ENCODE results near the gene SLC9A3. TPM values are rescaled to one million over a fixed set of nuclear protein-coding genes. Genes with fewer than 3 reads are reported as not detected.

The SLC9A3 gene
- total and polyA plus RNA-seq, 2 of the 13 experiments (the other 11 are each of a cell fraction or from before 2014, with no cell fraction given): 1.5 to 1.8 TPM

GRCh38 chr5:431001-431710, 93.1 kb downstream of the SLC9A3 start (continued):
- TF ChIP-seq ZNF382 (CRISPR knock-in tag; IDR thresholded peaks at IDR 0.05; ENCODE audit: borderline replicate concordance): no peak
- no peak for TF ChIP-seq CBX5 (CRISPR knock-in tag; IDR thresholded peaks at IDR 0.05; ENCODE audit: borderline replicate concordance)
- TF ChIP-seq ZNF687 (CRISPR knock-in tag; IDR thresholded peaks at IDR 0.05): peak; percentile 56; the same call in 1 of the 2 replicates
- TF ChIP-seq, protein P1, sequence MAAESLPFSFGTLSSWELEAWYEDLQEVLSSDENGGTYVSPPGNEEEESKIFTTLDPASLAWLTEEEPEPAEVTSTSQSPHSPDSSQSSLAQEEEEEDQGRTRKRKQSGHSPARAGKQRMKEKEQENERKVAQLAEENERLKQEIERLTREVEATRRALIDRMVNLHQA (CRISPR knock-in tag; IDR thresholded peaks at IDR 0.05): no peak
- TF ChIP-seq, protein P2, sequence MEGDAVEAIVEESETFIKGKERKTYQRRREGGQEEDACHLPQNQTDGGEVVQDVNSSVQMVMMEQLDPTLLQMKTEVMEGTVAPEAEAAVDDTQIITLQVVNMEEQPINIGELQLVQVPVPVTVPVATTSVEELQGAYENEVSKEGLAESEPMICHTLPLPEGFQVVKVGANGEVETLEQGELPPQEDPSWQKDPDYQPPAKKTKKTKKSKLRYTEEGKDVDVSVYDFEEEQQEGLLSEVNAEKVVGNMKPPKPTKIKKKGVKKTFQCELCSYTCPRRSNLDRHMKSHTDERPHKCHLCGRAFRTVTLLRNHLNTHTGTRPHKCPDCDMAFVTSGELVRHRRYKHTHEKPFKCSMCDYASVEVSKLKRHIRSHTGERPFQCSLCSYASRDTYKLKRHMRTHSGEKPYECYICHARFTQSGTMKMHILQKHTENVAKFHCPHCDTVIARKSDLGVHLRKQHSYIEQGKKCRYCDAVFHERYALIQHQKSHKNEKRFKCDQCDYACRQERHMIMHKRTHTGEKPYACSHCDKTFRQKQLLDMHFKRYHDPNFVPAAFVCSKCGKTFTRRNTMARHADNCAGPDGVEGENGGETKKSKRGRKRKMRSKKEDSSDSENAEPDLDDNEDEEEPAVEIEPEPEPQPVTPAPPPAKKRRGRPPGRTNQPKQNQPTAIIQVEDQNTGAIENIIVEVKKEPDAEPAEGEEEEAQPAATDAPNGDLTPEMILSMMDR (CRISPR knock-in tag; IDR thresholded peaks at IDR 0.05): peak; percentile 94
- no peak for TF ChIP-seq KMT2A (CRISPR knock-in tag; IDR thresholded peaks at IDR 0.05)
- TF ChIP-seq THAP11 (CRISPR knock-in tag; IDR thresholded peaks at IDR 0.05): no peak
- TF ChIP-seq LCORL (IDR thresholded peaks at IDR 0.05): no peak
- TF ChIP-seq LCORL (CRISPR knock-in tag; IDR thresholded peaks at IDR 0.05): peak; percentile 42; the same call in 1 of the 2 replicates
- TF ChIP-seq ZNF530 (CRISPR knock-in tag; IDR thresholded peaks at IDR 0.05; ENCODE audit: low read depth): no peak
- TF ChIP-seq JUN (CRISPR knock-in tag; IDR thresholded peaks at IDR 0.05): no peak
- TF ChIP-seq KMT2B (CRISPR knock-in tag; IDR thresholded peaks at IDR 0.05): no peak
- peak; percentile 58 for TF ChIP-seq SMC3 (IDR thresholded peaks at IDR 0.05; ENCODE audit: low read length)
- TF ChIP-seq GATAD1 (CRISPR knock-in tag; IDR thresholded peaks at IDR 0.05): no peak
- no peak for TF ChIP-seq U2AF1 (optimal IDR thresholded peaks at IDR 0.05; ENCODE audit: low read depth, low read length)
- no peak for TF ChIP-seq CREB1 (IDR thresholded peaks at IDR 0.05)
- no peak for TF ChIP-seq CREB1 (CRISPR knock-in tag; IDR thresholded peaks at IDR 0.05)
- TF ChIP-seq TGIF2 (CRISPR knock-in tag; IDR thresholded peaks at IDR 0.05): no peak
- TF ChIP-seq FOXO1 (CRISPR knock-in tag; IDR thresholded peaks at IDR 0.05): no peak
- TF ChIP-seq ZNF512B (CRISPR knock-in tag; IDR thresholded peaks at IDR 0.05; ENCODE audit: borderline replicate concordance): no peak
- TF ChIP-seq ZEB1 (IDR thresholded peaks at IDR 0.05; ENCODE audit: insufficient replicate concordance, low read depth): peak; percentile 54
- TF ChIP-seq GTF2F1 (IDR thresholded peaks at IDR 0.05; ENCODE audit: low read length): no peak
- TF ChIP-seq DNMT1 (CRISPR knock-in tag; IDR thresholded peaks at IDR 0.05): no peak
- TF ChIP-seq AHR (CRISPR knock-in tag; IDR thresholded peaks at IDR 0.05): no peak

Measured in HepG2 (cell line).